ENCODE results near the gene EXTL1. TPM values are rescaled to one million over a fixed set of nuclear protein-coding genes. Genes with fewer than 3 reads are reported as not detected.

The EXTL1 gene
- total and polyA plus RNA-seq, 2 donors from 2014 or later: 0.28 to 0.45 TPM

DNA sequence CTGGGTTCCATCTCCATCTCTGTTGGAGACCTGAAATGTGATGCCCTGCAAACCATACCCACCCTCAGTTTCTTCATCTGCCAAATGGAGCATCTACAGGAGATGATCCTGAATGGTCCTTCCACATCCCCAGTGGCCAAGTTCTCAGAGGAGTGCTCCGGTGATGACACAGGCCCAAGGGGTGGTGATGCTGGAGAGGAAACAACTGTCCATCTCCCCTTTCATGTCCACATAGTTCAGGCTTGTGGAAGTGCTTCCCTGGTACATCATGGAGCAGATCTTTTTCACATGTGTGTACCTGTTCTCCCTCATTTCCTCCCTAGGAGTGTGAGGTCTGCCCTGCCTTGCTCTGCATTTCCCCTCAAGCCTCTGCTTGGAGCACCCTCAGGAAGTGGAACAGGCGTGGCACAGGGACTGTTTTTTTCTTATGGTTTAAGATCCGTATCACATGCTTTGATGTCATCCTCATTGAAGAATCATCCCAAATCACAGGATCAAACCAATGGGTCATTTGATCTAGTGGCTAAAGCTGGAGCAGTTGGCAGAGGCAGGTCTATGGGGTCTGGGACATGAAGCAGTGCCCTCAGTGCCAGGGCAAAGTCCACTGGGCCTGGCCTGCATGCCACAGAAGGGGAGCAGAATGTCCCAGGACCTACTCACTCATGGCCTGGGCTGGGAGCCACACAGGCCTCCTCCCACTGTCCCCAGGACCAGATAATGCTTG lies 54.0 kb downstream of the EXTL1 start:
- no peak for DNase-seq
- Histone ChIP-seq H3K27ac (ENCODE audit: low read depth in 2 of 2, low read length in 2 of 2) (no peak overlapping the region), H3K4me1 (ENCODE audit: control insufficient read depth in 2 of 3, insufficient read depth in 2 of 3, low read depth in 1 of 3, low read length in 3 of 3) (peaks cover 0 to 3% (median 0%) of the 10 kb centered on the region in 3 donors), H3K27me3 (ENCODE audit: control insufficient read depth, insufficient read depth, low read length) (peaks cover 3% of the 10 kb centered on the region), H3K36me3 (ENCODE audit: control insufficient read depth in 2 of 3, insufficient read depth in 3 of 3, low read length in 3 of 3) (no peaks in the 10 kb centered on the region), H3K9ac (ENCODE audit: low read length in 3 of 3) (no peak overlapping the region), H3K9me3 (ENCODE audit: control insufficient read depth in 2 of 3, insufficient read depth in 1 of 3, low read length in 3 of 3) (no peaks in the 10 kb centered on the region), H3K4me3 (ENCODE audit: low read length in 3 of 3) (no peak overlapping the region)
- TF ChIP-seq, protein P1, sequence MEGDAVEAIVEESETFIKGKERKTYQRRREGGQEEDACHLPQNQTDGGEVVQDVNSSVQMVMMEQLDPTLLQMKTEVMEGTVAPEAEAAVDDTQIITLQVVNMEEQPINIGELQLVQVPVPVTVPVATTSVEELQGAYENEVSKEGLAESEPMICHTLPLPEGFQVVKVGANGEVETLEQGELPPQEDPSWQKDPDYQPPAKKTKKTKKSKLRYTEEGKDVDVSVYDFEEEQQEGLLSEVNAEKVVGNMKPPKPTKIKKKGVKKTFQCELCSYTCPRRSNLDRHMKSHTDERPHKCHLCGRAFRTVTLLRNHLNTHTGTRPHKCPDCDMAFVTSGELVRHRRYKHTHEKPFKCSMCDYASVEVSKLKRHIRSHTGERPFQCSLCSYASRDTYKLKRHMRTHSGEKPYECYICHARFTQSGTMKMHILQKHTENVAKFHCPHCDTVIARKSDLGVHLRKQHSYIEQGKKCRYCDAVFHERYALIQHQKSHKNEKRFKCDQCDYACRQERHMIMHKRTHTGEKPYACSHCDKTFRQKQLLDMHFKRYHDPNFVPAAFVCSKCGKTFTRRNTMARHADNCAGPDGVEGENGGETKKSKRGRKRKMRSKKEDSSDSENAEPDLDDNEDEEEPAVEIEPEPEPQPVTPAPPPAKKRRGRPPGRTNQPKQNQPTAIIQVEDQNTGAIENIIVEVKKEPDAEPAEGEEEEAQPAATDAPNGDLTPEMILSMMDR (IDR thresholded peaks at IDR 0.05; ENCODE audit: borderline replicate concordance, extremely low read depth, insufficient read depth): no peak
- intact Hi-C loops (cut with DNase I): no loop called here
- no peak for FAIRE-seq

DNA sequence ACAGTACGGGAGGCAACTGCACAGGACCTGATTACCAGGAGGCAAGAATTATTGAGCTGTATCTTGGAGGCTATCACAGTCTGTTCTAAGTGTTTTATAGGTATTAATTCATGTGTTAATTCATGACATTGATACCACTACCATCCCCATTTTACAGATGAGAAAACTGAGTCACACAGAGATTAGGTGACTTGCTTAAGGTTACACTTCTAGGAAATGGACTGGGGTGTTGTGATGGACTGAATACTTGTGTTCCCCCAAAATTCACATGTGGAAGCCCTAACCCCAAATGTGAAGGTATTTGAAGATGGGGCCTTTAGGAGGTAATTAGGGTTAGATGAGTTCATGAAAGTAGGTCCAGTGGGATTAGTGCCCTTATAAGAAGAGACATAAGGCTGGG lies 55.9 kb downstream of the EXTL1 start:
- FAIRE-seq (no peak), DNase-seq (no peak)
- Histone ChIP-seq H3K4me3 (ENCODE audit: low read length in 3 of 3) (no peak overlapping the region), H3K27ac (ENCODE audit: low read depth in 2 of 2, low read length in 2 of 2) (no peak overlapping the region), H3K36me3 (ENCODE audit: control insufficient read depth in 2 of 3, insufficient read depth in 3 of 3, low read length in 3 of 3) (no peaks in the 10 kb centered on the region), H3K9me3 (ENCODE audit: control insufficient read depth in 2 of 3, insufficient read depth in 1 of 3, low read length in 3 of 3) (no peaks in the 10 kb centered on the region), H3K27me3 (ENCODE audit: control insufficient read depth, insufficient read depth, low read length) (peaks cover 3% of the 10 kb centered on the region), H3K9ac (ENCODE audit: low read length in 3 of 3) (no peak overlapping the region), H3K4me1 (ENCODE audit: control insufficient read depth in 2 of 3, insufficient read depth in 2 of 3, low read depth in 1 of 3, low read length in 3 of 3) (peaks cover 0 to 2% (median 0%) of the 10 kb centered on the region in 3 donors)
- TF ChIP-seq, protein P1 (IDR thresholded peaks at IDR 0.05; ENCODE audit: borderline replicate concordance, extremely low read depth, insufficient read depth): no peak
- intact Hi-C loops (cut with DNase I): no loop called here

- no peak overlapping the region for H3K27ac ChIP-seq (ENCODE audit: low read depth in 2 of 2, low read length in 2 of 2)
- FAIRE-seq (no peak), DNase-seq (no peak)
- no peak overlapping the region for H3K9ac ChIP-seq (ENCODE audit: low read length in 3 of 3)
- TF ChIP-seq, protein P1 (IDR thresholded peaks at IDR 0.05; ENCODE audit: borderline replicate concordance, extremely low read depth, insufficient read depth): no peak
- intact Hi-C loops (cut with DNase I): no loop called here
- H3K9me3 ChIP-seq (ENCODE audit: control insufficient read depth in 2 of 3, insufficient read depth in 1 of 3, low read length in 3 of 3): no peaks in the 10 kb centered on the region
- H3K27me3 ChIP-seq (ENCODE audit: control insufficient read depth, insufficient read depth, low read length): no peaks in the 10 kb centered on the region
- peaks cover 0 to 2% (median 0%) of the 10 kb centered on the region in 3 donors for H3K4me1 ChIP-seq (ENCODE audit: control insufficient read depth in 2 of 3, insufficient read depth in 2 of 3, low read depth in 1 of 3, low read length in 3 of 3)
- no peaks in the 10 kb centered on the region for H3K36me3 ChIP-seq (ENCODE audit: control insufficient read depth in 2 of 3, insufficient read depth in 3 of 3, low read length in 3 of 3)
- no peak overlapping the region for H3K4me3 ChIP-seq (ENCODE audit: low read length in 3 of 3)
Observed at GRCh38 chr1:26078286-26079177, 57.0 kb downstream of the EXTL1 start.

Data from kidney (tissue), 14 donors.